ENCODE measurements around the gene SLC25A20.

DNA sequence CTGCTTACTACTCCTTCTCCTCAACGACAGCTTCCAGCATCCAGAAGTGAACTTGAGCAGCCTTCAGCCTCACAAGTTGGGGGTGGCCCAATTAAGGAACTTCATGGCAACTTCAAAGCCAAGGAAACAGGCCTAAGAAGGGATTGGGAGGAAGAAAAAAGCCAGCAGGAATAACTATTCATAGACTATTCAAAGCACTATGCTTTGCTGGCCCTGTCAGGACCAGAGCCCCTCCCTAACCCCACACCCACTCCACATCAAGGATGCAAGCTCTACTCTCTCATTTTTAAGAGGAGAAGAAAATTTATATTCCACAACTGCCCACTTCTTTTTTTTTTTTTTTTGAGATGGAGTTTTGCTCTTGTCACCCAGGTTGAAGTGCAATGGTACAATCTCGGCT lies 41.0 kb downstream of the SLC25A20 start:
- no peak for TF ChIP-seq EZH2 (IDR thresholded peaks at IDR 0.05; ENCODE audit: low read length, unreplicated experiment)
- TF ChIP-seq, protein P1, sequence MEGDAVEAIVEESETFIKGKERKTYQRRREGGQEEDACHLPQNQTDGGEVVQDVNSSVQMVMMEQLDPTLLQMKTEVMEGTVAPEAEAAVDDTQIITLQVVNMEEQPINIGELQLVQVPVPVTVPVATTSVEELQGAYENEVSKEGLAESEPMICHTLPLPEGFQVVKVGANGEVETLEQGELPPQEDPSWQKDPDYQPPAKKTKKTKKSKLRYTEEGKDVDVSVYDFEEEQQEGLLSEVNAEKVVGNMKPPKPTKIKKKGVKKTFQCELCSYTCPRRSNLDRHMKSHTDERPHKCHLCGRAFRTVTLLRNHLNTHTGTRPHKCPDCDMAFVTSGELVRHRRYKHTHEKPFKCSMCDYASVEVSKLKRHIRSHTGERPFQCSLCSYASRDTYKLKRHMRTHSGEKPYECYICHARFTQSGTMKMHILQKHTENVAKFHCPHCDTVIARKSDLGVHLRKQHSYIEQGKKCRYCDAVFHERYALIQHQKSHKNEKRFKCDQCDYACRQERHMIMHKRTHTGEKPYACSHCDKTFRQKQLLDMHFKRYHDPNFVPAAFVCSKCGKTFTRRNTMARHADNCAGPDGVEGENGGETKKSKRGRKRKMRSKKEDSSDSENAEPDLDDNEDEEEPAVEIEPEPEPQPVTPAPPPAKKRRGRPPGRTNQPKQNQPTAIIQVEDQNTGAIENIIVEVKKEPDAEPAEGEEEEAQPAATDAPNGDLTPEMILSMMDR (conservative IDR thresholded peaks at IDR 0.05; ENCODE audit: low read depth, low read length), result no peak
- no peak for TF ChIP-seq EZH2phosphoT487 (IDR thresholded peaks at IDR 0.05; ENCODE audit: borderline replicate concordance, low read length)

All from PC-3 (cell line).